Measurements from ENCODE around the gene FEM1A. TPM values are rescaled to one million over a fixed set of nuclear protein-coding genes. Genes with fewer than 3 reads are reported as not detected.

Gene FEM1A
- total and polyA plus RNA-seq, 2 of the 8 experiments (the other 6 are each of a cell fraction or from before 2014, with no cell fraction given) = 6.7 to 16.1 TPM

DNA sequence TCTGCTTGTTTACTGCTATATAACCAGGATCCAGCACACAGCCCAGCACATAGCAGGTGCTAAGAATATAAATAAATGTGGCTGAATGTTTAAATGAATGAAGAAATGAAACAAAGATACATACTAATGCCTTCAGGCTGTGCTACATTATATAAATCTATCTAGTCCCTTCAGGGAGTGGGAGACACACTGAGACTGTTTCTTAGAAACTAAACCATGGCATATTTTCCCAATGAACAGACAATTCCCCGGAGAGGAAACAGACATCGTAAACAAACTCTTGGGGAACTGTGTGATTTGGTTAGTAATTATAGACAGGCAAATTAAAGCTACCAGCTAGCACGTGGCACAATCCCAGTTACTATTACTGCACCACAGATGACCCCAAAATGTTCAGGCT is 9.7 kb upstream of the FEM1A start:
- Histone ChIP-seq H3K27me3 (replicated peaks in 1 of 4; ENCODE audit: control insufficient read depth in 3 of 4, extremely low read depth in 1 of 4, insufficient read depth in 3 of 4, low read length in 3 of 4) (no peaks in the 10 kb centered on the region; a peak in 1 of 7 replicates), H3K4me1 (replicated peaks in 1 of 4; ENCODE audit: control insufficient read depth in 3 of 4, insufficient read depth in 4 of 4, low read length in 3 of 4) (no peaks in the 10 kb centered on the region), H3K27ac (ENCODE audit: low read depth, low read length) (no peak overlapping the region), H3K79me2 (ENCODE audit: control insufficient read depth in 1 of 2, insufficient read depth in 2 of 2, low read length in 2 of 2) (no peaks in the 10 kb centered on the region), H3K18ac (ENCODE audit: extremely low read depth, low read length) (no peak overlapping the region), H3K79me1 (ENCODE audit: low read depth, low read length) (no peaks in the 10 kb centered on the region), H4K8ac (ENCODE audit: extremely low read depth, insufficient read depth, low read length) (no peak overlapping the region), H3K23me2 (ENCODE audit: low read depth, low read length) (no peaks in the 10 kb centered on the region; the same call in 1 of the 2 replicates), H2BK5ac (ENCODE audit: low read depth, low read length) (no peak overlapping the region), H2BK15ac (ENCODE audit: low read length) (no peak overlapping the region), H2BK120ac (replicated peaks; ENCODE audit: low read depth, low read length) (no peak overlapping the region), H2BK12ac (ENCODE audit: low read depth, low read length) (no peak overlapping the region), H3K4me3 (ENCODE audit: extremely low read depth in 1 of 4, insufficient read depth in 2 of 4, low read depth in 3 of 4, low read length in 4 of 4) (no peak overlapping the region), H3K23ac (ENCODE audit: insufficient read length) (no peak overlapping the region), H3K56ac (replicated peaks; ENCODE audit: insufficient read length, low read depth, low read length) (no peak overlapping the region), H4K91ac (replicated peaks; ENCODE audit: insufficient read length, low read length) (no peak overlapping the region), H4K5ac (ENCODE audit: insufficient read length, low read depth, low read length) (no peak overlapping the region), H3K4me2 (ENCODE audit: insufficient read depth in 1 of 2, low read depth in 2 of 2, low read length in 2 of 2) (no peak overlapping the region), H4K20me1 (replicated peaks in 1 of 2; ENCODE audit: control insufficient read depth in 1 of 2, insufficient read depth in 2 of 2, low read length in 2 of 2) (no peaks in the 10 kb centered on the region), H3K9me3 (ENCODE audit: insufficient read depth in 2 of 2, low read depth in 1 of 2, low read length in 1 of 2) (no peaks in the 10 kb centered on the region), H3K4ac (replicated peaks; ENCODE audit: insufficient read length, low read depth, low read length) (no peak overlapping the region), H2AK5ac (ENCODE audit: low read depth, low read length) (no peak overlapping the region), H3K36me3 (ENCODE audit: control insufficient read depth in 2 of 4, insufficient read depth in 4 of 4, low read length in 3 of 4) (no peaks in the 10 kb centered on the region), H3K9ac (replicated peaks in 1 of 4; ENCODE audit: extremely low read depth in 1 of 4, low read depth in 3 of 4, low read length in 3 of 4) (no peak overlapping the region), H2BK20ac (ENCODE audit: low read length) (no peak overlapping the region), H2AFZ (ENCODE audit: low read length) (no peak overlapping the region), H3K14ac (ENCODE audit: insufficient read length) (no peak overlapping the region)
- no peak for DNase-seq (ENCODE audit: low read depth in 1 of 2, low spot score in 2 of 2)
- ChIA-PET CTCF (ENCODE audit: partially characterized antibody) (interaction anchor here (0.6 to 4.1 kb wide), 9 partner anchors 9 to 70 kb away, joined by 3 to 20 read pairs (median 3); no protein-coding TSS in a partner anchor), POLR2A (ENCODE audit: partially characterized antibody) (interaction anchor here (0.7 to 0.9 kb wide), 3 partner anchors 11 to 272 kb away, joined by 3 read pairs; no protein-coding TSS in a partner anchor)
- WGBS, 2 experiments (ENCODE audit: extremely low coverage in 1 of 2, insufficient coverage in 1 of 2, insufficient read length in 1 of 2, insufficient replicate concordance in 2 of 2, low coverage in 1 of 2, low lambda C conversion rate in 2 of 2, missing lambda C conversion rate in 1 of 2) = 85% methylated on average over 3 of the region's 3 CpGs; no CpG with 5 or more reads in 1 of the 2 experiments
- FAIRE-seq = no peak
- TF ChIP-seq GABPA (IDR thresholded peaks at IDR 0.05; ENCODE audit: borderline replicate concordance, insufficient read depth, low read length) (no peak), GTF2F1 (IDR thresholded peaks at IDR 0.05; ENCODE audit: borderline replicate concordance, low read depth, low read length) (no peak), TAF1 (IDR thresholded peaks at IDR 0.05; ENCODE audit: low read depth, low read length) (no peak), JUND (IDR thresholded peaks at IDR 0.05; ENCODE audit: low read length) (no peak), ZNF274 (IDR thresholded peaks at IDR 0.05; ENCODE audit: borderline replicate concordance, extremely low read depth, low read length) (no peak), RXRA (IDR thresholded peaks at IDR 0.05; ENCODE audit: insufficient read depth, low read depth, low read length) (no peak), RNF2 (IDR thresholded peaks at IDR 0.05; ENCODE audit: borderline replicate concordance, low read depth, low read length, missing control alignments, poor library complexity, severe bottlenecking) (no peak), ASH2L (IDR thresholded peaks at IDR 0.05; ENCODE audit: low read length) (no peak), PHF8 (conservative IDR thresholded peaks at IDR 0.05; ENCODE audit: low read depth, low read length) (no peak), RBBP5 (IDR thresholded peaks at IDR 0.05; ENCODE audit: borderline replicate concordance, low read depth, low read length) (no peak), SP4 (IDR thresholded peaks at IDR 0.05; ENCODE audit: low read length) (no peak)

Data from H1 (cell line).